ENCODE measurements around the gene NOS1AP.
"Not testable (repeated sequence)": the region's sequence is repeated elsewhere in the genome, so short reads cannot be mapped to it uniquely, and the experiment has no call there.

Gene NOS1AP

DNA sequence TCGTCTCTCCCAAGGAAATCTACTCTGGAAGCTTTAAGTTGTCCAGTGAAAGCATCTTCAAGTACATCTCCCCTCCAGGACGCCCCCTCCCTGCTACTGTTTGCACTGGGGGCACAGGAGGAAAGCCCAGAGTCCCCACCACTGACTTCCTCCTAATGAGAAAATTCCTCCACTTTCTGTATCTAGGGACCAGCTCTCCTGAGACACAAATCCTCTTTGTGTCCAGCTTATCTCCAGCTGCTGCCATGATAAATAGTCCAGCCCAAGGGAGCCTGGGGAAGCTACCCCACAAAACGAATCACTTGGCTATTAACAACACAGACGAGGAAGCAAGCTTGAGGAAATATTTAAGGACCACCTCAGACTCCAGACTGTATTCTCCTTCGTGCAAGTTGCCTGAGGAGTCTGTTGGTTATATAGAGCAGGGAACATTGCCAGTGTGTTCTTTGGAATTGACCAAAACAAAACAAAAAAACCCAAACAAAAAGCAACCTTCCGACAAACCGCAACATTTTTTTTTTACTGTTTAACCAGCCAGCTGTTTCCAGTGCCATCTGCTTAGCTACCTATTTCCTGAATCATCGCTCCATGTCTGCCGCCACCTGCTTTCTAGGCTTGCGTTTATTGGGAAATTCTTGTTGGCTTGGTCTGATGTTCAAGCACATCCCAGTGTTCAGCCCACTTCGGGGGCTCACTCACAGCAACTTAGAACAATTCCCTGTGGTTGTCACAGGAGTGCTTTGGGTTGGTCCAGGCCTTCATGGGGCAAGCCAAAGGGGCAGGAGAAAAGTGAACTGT, 319.7 kb downstream of the NOS1AP start:
- DNase-seq: no peak

DNA sequence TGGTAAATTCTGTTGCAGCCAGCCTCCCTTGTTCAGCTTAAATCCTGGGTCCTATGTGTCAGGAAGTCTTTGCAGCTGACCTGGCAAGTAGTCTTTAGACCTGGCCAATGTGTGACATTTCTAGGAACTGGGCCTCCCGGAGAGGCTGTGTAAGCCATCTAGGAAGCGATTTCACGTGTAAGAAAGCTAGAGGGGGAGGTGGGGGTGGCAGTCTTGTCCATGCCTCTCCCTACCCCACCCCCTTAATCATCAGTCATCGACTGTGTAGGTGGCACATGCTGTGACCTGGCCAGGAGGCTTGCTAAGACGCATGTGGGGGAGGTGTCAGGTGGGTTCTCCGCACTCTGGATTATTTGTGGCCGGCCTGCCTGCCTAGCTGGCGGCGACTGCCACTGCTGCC, 320.5 kb downstream of the NOS1AP start:
- DNase-seq: no peak

DNA sequence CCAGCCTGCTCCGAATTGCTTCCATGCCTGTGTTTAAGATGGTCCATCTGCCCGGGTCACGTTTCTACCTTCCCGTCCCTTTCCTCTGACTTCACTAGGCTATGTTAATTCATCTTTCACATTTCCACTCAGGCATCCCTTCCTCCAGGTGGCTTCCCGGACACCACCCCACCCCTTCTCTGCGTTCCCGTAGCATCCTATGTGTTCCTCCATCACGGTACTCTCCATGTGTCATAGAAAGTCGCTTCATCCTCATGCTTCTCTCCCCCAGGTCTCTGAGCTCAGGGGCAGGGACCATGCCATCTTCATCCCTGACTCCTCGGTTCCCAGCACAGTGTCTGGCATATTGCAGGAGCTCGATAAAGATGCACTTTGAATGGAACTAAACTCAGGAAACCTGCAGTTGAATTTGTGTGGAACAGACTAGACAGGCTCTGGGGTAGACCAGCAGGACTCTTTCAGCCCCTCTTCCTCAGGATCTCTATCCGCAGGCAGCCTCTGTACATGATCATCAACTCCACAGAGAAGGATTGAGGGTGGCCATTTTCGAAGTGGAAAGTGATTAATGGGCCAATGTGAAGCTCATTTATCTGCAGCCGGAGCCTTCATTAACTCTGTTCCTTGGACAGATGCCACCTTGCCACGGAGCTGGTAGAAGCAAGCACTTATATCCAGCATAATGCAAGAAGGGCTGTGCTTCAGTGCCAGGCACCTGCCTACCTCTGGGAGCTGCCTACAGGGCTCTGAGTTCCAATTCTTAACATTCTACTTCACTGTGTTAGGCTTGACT, 321.1 kb downstream of the NOS1AP start:
- DNase-seq: no peak

DNA sequence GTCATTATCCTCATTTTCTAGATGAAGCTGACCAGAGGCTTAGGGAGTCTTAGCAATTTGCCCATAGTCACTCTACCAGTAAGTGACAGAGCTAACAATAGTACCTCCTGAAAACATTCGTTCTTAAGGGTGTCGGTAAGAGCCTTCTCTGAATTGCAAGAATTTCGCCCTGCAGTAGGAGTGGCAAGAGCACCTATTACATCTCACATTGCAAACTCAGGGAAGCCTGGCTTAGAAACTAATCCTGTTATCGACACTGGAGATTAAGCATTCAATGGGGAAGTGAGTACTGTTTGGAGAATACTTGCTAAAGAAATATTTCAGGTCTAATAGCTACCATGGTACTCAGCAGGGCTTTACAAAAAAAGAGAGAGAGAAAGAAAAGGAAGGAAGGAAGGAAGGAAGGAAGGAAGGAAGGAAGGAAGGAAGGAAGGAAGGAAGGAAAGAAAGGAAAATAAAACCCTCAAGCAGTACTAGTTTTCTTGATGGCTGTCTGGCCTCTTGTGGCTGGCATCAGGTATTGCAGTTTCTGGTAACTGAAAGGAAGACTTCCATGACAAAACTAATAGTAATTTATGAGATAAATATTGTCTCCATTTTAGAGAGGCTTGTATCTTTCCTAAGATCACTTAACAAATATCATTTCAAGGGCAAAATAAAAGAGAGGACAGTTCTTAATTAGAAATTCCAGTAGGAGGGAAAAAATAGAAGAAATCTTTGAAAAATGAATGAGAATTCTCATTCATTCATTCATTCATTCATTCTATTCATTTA, 322.5 kb downstream of the NOS1AP start:
- no peak for DNase-seq

DNA sequence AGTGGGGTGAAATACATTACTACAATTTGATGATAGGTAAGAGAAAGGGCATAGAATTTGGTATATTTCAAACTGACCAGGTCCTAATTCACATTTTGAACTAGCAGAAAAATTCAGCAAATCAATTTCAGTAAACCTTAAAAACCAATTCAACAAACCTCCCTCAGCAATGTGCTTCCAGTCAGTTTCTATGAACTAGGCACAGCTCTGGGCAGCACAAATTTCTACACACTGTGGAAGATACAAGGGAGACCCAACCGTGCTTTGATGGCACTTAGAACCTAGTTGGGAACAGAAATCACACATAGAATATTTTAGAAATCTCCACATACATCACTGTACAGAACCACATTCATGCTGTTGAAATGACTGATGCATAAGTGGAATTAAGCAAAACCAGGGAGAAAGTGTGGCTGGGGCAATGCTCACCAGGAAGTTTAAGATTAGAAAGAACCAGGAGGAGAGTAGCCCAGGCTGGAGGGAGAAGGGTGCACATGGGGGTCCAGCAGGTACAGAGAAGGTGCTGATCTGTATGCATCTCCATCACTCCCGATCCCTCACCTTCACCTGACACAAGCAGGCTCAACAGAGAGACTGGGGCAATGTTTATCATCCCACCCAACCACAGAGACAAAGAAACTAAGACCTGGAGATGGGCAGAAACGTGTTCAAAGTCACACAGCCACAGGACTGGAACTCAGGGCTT, 326.9 kb downstream of the NOS1AP start:
- DNase-seq: no peak

DNA sequence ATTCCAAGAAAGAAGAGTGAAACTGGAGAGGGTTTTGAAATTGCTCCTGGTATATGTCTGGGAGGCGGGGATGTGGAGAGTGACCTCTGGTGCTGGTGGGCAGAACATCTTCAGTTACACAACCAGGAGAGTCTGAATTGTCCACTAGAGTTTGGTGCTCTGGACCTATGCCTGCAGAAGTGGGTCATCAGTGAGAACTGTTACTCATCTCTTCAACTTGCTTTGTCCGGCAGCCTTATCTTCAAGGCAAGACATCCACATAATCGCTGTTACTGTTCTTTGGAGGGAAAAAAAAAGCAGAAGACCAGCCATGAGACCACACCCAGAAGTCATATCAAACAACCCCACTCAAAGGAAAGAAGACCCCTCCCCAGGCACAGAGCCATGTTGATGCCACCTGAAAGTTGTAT, 327.6 kb downstream of the NOS1AP start:
- no peak for DNase-seq

DNA sequence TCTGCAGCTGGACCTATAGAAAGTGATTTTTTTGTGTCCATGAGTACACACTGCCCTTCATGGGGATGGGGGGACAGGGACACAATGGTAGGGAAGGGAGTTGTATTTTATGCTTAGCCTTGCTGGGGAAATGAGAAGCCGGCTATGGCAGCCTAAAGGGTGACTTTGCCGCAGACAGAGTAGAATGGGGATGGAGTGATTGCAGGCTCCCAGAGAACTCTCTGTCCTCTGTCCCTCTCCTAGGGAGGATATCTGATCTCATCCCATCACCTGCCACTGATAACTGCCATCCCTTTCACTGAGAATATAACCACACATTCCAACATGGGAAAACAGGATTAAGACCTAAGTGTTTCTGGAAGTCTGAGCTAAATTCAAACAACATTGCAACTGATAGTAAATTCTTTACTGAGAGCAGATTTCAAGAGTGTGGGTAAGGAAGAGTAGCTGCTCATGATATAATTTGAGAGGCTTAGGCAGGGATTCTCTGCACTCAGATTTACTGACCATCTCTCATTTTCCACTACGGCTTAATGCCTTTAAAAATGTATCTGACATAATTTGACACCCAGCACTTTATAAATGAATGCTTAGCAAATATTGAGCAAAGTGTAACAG, 328.6 kb downstream of the NOS1AP start:
- DNase-seq: no peak

DNA sequence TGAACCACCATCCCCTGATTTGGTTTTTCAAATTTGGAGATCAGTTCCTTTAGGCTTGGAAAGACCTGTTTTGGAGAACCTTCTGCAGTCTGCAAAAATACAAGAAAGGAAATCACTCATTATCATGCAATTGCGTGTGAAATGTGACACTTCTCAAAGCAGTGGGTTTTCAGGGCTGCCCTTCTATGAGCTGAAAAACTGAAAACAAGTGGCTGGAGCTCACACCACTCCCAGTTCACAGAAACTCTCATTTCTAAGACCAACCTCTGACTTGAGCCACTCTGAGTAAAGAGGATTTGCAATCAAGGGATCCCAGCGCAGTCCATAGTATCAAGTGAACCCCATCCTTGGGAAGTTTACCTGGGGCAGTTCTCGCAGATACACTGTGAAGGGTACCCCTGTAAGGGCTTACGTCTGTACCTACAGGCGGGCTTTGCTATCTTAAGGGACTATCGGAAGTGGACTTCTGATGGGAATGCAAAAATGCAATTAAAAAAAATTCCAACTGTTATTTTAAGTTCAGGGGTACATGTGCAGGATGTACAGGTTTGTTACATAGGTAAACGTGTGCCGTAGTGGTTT, 329.6 kb downstream of the NOS1AP start:
- DNase-seq: no peak

DNA sequence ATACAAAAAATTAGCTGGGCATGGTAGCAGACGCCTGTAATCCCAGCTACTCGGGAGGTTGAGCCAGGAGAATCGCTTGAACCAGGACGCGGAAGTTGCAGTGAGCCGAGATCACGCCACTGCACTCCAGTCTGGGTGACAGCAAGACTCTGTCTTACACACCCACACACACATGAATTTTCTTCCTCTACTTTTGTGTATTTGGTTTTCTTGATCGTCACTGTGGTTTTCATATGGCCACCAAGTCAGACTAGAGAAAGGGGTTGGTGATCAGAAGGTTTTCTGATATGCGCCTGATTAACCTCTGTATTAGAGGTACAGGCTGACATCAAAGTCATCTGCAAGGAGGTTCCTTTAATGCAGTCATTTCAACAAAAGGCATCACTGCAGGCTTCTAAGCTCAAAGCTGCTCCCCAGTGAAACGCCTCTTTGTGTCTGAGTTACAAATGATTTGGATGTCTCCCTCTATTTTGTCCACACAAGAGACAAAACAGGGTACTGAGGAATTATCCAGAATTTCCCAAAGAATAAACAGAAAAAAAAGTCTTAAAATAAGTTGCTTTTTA, 331.4 kb downstream of the NOS1AP start:
- DNase-seq: no peak

DNA sequence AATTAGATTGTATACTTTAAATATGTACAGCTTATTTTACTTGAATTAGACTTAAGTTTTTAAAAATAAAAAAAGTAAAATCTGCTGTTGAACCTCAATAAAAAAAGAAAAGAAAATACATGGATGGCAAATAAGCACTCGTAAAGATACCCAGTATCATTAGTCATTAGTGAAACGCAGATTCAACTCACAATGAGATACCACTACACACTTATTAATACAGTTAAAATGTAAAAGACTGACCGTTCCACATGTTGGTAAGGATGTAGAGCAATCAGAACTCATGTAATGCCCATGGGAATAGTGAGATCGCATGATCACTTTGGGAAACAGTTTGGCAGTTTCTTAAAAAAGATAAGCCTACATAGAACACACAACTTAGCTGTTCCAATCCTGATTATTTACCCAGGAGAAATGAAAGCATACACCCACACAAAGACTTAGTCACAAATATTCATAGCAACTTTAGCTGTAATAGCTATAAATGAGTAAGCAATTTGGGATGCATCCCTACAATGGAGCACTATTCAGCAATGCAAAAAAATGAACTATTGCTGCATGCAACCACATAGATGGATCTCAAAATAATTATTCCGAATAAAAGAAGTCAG, 335.2 kb downstream of the NOS1AP start:
- no peak for DNase-seq

DNA sequence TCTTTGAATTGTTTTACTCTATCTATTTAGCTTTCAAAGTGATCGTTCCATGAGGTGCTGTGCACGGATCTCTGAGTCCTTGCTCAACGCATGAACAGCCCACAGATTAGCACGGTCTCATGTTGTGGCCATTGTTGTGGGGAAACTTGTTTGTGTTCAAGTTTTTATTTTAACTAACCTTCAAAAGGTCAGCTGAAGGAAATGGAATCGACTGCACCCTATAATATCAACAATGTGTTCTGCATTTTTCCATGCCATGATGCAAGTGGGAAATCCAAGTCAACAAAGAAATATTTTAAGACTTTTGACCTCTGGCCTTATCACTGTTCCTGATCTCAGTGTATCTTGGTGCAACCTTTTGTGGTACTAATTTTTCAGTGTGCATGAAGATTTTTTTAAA, 336.3 kb downstream of the NOS1AP start:
- DNase-seq: no peak

DNA sequence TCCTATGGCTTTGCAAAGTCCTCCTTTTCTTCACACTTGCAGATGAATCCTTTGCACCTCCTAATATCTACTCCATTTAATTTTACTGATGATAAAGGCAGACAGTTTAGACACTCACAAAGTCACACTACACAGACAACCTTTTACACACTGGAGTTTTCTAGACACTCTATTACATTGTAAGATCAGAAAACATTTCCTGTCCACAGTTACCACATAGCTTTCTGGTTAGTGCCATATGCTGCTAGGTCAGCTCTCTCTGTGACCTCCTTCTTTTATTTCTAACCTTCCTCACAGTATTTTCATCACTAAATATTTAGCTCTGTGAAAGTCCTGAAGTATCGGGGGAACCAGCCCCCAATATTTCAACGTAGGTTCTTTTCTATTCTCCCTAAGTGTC, 337.3 kb downstream of the NOS1AP start:
- DNase-seq: no peak

DNA sequence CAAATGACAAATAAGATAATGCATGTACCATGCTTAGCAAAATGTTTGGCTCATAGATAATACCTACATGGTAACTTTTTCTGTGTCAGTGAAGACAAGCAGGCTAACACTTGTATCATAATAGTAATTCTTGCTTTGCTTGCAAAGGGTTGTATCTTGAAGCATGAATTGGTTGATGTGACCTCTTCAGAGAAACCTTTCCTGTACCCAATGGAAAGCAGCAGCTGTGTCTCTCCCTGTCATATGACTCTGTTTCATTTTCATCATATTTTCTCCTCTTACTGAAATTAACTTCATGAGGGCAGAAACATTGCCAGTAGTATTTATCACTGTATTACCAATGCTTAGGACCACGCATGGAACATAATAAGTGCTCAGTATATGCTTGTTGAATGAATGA, 338.0 kb downstream of the NOS1AP start:
- DNase-seq: no peak

DNA sequence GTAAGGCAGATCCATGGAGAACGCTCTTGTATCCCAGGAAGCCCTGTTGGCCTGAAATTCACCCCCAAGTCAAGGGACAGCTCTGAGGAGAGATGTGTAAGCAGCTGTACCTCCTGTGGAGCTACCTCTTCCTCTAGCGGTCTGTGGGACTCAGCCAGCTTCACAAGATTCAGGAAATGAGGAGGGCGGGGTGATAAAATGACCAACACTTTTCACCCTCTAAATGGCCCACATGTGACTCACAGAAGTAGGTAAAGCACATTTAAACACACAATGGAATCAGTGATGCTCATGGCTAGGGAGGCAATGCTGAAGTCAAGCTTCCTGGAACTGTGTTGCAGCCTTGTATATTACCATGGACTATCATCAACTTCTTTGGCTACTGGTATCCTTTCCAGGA, 342.5 kb downstream of the NOS1AP start, which contains the start of gene SH2D1B:
TSS of gene SH2D1B (minus strand) at position 135 of the 400 bp plus-strand sequence. CDS start at position 15, 120 bp downstream.
- no peak for DNase-seq

DNA sequence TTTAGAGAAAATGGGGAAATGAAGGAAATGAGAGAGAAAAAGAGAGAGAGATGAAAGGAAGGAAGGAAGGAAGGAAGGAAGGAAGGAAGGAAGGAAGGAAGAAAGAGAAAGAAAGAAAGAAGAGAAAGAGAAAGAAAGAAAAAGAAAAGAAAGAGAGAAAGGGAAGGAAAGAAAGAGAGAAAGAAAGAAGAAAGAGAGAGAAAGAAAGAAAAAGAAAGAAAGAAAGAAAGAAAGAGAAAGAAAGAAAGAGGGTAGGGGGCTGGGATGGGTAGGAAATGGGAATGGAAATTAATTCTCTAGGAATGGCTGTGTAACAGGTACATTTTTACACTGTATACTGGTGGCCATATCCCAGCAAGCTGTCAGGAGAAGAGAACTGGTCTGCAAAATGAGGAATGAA, 346.7 kb downstream of the NOS1AP start:
- DNase-seq: no peak

DNA sequence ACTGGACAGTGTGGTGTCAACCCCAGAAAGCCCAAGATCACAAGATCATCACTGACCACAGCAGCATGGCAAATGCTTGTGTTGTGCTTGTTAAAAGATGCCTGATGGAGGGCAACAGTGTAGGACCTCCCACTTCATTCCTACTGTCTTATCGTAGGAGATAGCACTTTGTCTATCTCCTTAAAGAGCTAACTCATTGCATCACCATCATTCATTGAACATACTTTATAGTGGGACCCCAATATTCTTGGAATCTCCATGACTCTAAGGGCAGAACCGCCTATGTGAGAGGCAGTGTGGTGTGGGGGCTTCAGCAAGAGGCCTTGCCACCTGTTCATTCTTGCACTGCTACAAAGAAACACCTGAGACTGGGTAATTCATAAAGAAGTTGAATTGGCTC, 347.4 kb downstream of the NOS1AP start:
- DNase-seq: no peak

DNA sequence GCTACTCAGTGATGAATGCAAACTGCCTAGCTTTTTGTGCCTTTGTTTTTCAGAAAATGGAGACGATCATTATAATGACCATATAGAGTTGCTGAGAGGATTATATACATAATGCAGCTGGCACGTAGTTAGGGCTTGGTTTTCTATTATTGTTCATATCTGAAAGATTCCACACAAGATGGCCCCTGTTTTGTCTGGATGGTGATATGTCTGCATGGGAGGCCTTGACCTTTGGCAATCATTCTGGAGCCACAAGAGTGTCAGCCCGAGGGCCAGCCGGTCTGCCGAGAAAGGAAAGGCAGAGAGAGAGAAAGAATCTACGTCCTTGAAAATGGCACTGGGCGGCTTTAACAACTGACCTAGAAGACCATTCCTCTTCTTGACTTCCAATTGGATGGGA, 348.2 kb downstream of the NOS1AP start:
- DNase-seq: no peak

DNA sequence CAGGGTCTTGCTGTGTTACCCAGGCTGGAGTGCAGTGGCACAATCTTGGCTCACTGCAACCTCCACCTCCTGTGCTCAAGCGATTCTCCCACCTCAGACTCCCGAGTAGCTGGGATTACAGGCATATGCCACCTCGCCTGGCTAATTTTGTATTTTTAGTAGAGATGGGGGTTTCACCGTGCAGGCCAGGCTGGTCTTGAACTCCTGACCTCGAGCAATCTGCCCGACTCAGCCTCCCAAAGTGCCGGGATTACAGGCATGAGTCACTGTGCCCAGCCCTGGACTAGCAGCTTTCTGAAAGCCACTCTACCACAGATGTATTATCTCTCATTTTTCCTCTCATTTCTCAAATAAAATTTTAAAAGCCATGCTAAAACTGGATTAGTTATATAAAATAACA, 349.1 kb downstream of the NOS1AP start:
- DNase-seq: not testable (repeated sequence)

DNA sequence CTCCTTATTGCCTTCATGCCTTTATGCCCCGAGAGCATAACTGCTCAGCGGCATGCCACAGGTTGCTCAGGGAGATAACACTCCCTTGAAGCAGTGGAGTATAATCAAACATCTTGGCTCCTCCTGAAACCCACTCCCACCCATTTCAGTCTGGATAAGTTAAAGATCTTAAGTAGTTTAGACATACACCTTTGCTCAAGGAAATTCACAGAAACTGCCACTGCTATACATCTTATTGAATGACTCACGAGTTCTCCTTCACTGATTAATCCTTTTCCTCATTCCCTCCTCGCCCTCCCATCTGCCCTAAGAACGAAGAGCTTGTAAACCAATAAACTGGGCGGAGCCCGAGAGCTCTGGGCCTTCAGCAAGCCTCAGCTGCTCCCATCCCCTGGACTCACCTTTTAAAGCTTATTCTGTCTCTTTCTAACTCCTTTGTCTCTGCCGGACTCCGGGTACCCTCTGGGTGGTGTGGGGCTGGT, 350.0 kb downstream of the NOS1AP start:
- DNase-seq: not testable (repeated sequence)
